HepG2 (cell line): Measurements from ENCODE around the gene SNX27. TPM values are rescaled to one million over a fixed set of nuclear protein-coding genes. Genes with fewer than 3 reads are reported as not detected.
A peak's percentile ranks its signal among the peaks of the same experiment; 100 is the strongest.

ENCODE experiments used
- BRF2 ChIP-seq: sonication (generic); formaldehyde crosslinking; IDR thresholded peaks from 2 replicates; pipeline ENCODE4 v1.8.1; 2022; ENCODE audit warnings: mild to moderate bottlenecking, missing genetic modification reagents
- EZH2 ChIP-seq: conservative IDR thresholded peaks from 2 replicates; pipeline ENCODE4 v1.6.1; 2012; ENCODE audit warnings: mild to moderate bottlenecking, low read depth, low read length, moderate library complexity
- MLXIP ChIP-seq: sonication (generic); formaldehyde crosslinking; IDR thresholded peaks from 2 replicates; pipeline ENCODE4 v1.9.0; 2021; ENCODE audit warnings: missing genetic modification reagents, borderline replicate concordance
- RELA ChIP-seq: sonication (generic); formaldehyde crosslinking; IDR thresholded peaks from 2 replicates; pipeline ENCODE4 v1.4.0; 2020; ENCODE audit warnings: missing genetic modification reagents
- SRSF4 ChIP-seq: fragments of 200-400 bp; formaldehyde crosslinking; IDR thresholded peaks from one replicate; pipeline ENCODE4 v1.6.1; 2018; ENCODE audit warnings: mild to moderate bottlenecking, low read depth, low read length, moderate library complexity; ENCODE audit not compliant: poor library complexity, severe bottlenecking
- ZBTB40 ChIP-seq, 2 experiments: fragments of 450-650 bp in 1 of 2; sonication (generic) in 1 of 2; formaldehyde crosslinking in 1 of 2; IDR thresholded peaks; 2 replicates each; pipeline versions ENCODE4 v1.6.1 to v1.8.0; 2016 to 2022; ENCODE audit warnings: antibody characterized with exemption in 1 of 2, mild to moderate bottlenecking in 1 of 2, missing genetic modification reagents in 1 of 2
- ZNF691 ChIP-seq: sonication (generic); formaldehyde crosslinking; IDR thresholded peaks from 2 replicates; pipeline ENCODE4 v1.4.0; 2020; ENCODE audit warnings: missing genetic modification reagents, low read depth, mild to moderate bottlenecking, borderline replicate concordance
- ZNF710 ChIP-seq: sonication (generic); formaldehyde crosslinking; IDR thresholded peaks from 2 replicates; pipeline ENCODE4 v1.5.0; 2020; ENCODE audit warnings: mild to moderate bottlenecking, missing genetic modification reagents, borderline replicate concordance
- polyA plus RNA-seq, 8 experiments: library from polyadenylated mRNA; depleted of rRNA in 3 of 8; stranded (reverse) in 7 of 8; unstranded in 1 of 8; fragments of >200 nt; fragmentation: Illumina TruSeq in 4 of 8; extraction: Trizol in 4 of 8; gene quantifications; 2 replicates each; pipeline versions ENCODE4 v1.2.1 to v1.2.3, GENCODE V29; 2011 to 2016; ENCODE audit warnings: low read depth in 4 of 8, missing spikeins in 1 of 8, mixed read lengths in 1 of 8; ENCODE audit not compliant: insufficient read depth in 1 of 8
- total RNA-seq, 5 experiments: library from RNA; depleted of rRNA; stranded (reverse); fragments of >200 nt; fragmentation: Illumina TruSeq; extraction: Trizol; gene quantifications; 2 replicates each; pipeline ENCODE4 v1.2.3, GENCODE V29; 2016; ENCODE audit warnings: low read depth in 1 of 5

Gene SNX27
- total and polyA plus RNA-seq, 2 of the 13 experiments (the other 11 are each of a cell fraction or from before 2014, with no cell fraction given) = 14.4 to 17.8 TPM

GRCh38 chr1:151565502-151566189 is 46.2 kb upstream of the SNX27 start (continued):
- TF ChIP-seq ZBTB40 (IDR thresholded peaks at IDR 0.05) = 0 out of 2 replicates have a peak, but pooled peaks have one; percentile 48
- peak; percentile 87 for TF ChIP-seq ZBTB40 (CRISPR knock-in tag; IDR thresholded peaks at IDR 0.05)
- TF ChIP-seq RELA (CRISPR knock-in tag) = no peak
- TF ChIP-seq ZNF691 (CRISPR knock-in tag) = no peak
- TF ChIP-seq ZNF710 = 0 out of 2 replicates have a peak, but pooled peaks have one; percentile 56
- TF ChIP-seq SRSF4 = no peak
- no peak for TF ChIP-seq EZH2
- no peak for TF ChIP-seq MLXIP (CRISPR knock-in tag)
- no peak for TF ChIP-seq BRF2
